ENCODE results near the gene PAQR3. TPM values are rescaled to one million over a fixed set of nuclear protein-coding genes. Genes with fewer than 3 reads are reported as not detected.

Gene PAQR3
- total and polyA plus RNA-seq, 2 experiments from 2014 or later: 15.9 to 36.3 TPM

DNA sequence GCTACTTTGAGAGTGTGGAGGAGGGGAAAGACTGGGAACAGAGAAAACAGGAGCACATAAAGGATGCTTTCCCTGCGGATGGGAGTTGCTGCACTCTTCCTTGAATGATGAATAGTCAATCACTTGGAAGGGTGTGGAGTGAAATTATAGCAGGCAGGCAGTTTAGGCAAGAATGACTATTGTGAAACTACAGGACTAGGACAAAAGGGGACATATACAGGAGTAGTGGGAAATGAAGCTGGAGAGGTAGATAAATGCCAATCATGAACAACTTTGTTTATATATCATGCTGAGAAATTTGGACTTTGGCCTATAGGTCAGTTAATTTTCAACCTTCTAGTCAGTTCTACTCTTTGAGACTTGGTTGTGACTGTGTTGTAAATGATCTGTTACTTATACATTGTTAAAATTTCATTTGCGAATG, 76.9 kb downstream of the PAQR3 start:
- TF ChIP-seq POLR2AphosphoS5 (IDR thresholded peaks at IDR 0.05; ENCODE audit: low read depth) (no peak), ZNF331 (CRISPR knock-in tag; IDR thresholded peaks at IDR 0.05; ENCODE audit: low read depth) (no peak), CREB1 (CRISPR knock-in tag; IDR thresholded peaks at IDR 0.05; ENCODE audit: low read depth) (no peak), ZNF114 (CRISPR knock-in tag; IDR thresholded peaks at IDR 0.05) (no peak), EZH2 (IDR thresholded peaks at IDR 0.05; ENCODE audit: low read depth, unreplicated experiment) (no peak), ZNF462 (CRISPR knock-in tag; IDR thresholded peaks at IDR 0.05) (no peak), JUNB (IDR thresholded peaks at IDR 0.05; ENCODE audit: unreplicated experiment) (no peak), CTCF (conservative IDR thresholded peaks at IDR 0.05; ENCODE audit: low read depth in 2 of 2) (no peak), REST (IDR thresholded peaks at IDR 0.05; ENCODE audit: unreplicated experiment) (no peak), NANOG (IDR thresholded peaks at IDR 0.05; ENCODE audit: borderline replicate concordance) (no peak), EZH2phosphoT487 (IDR thresholded peaks at IDR 0.05; ENCODE audit: unreplicated experiment) (no peak), ETS1 (IDR thresholded peaks at IDR 0.05) (no peak), STAT1 (IDR thresholded peaks at IDR 0.05; ENCODE audit: unreplicated experiment) (no peak)
- Histone ChIP-seq H2AFZ (no peak overlapping the region), H3K4me2 (no peak overlapping the region), H3K9me2 (ENCODE audit: insufficient read depth) (no peaks in the 10 kb centered on the region), H4K20me1 (replicated peaks; ENCODE audit: insufficient read depth) (no peaks in the 10 kb centered on the region), H3K4me3 (no peak overlapping the region), H3K4me1 (ENCODE audit: insufficient read depth) (no peaks in the 10 kb centered on the region), H3K79me2 (replicated peaks; ENCODE audit: insufficient read depth) (no peaks in the 10 kb centered on the region), H3K27ac (ENCODE audit: low read depth) (no peak overlapping the region), H3K27me3 (ENCODE audit: insufficient read depth) (no peaks in the 10 kb centered on the region), H3K36me3 (ENCODE audit: insufficient read depth) (peaks cover under 1% of the 10 kb centered on the region; the same call in 1 of the 2 replicates), H3F3A (replicated peaks; ENCODE audit: low read depth) (no peaks in the 10 kb centered on the region)
- ATAC-seq (no peak), DNase-seq (ENCODE audit: low spot score) (no peak)
- no peaks in the 10 kb centered on the region for H3K4me1 Mint-ChIP-seq
- H3K27me3 Mint-ChIP-seq (ENCODE audit: insufficient read depth, low read depth, poor library complexity): no peaks in the 10 kb centered on the region
- H3K9me3 Mint-ChIP-seq: no peaks in the 10 kb centered on the region
- H3K4me3 Mint-ChIP-seq: no peak overlapping the region
- no peaks in the 10 kb centered on the region; the same call in 2 of the 3 replicates for H3K36me3 Mint-ChIP-seq (ENCODE audit: low read depth)
- H3K27ac Mint-ChIP-seq: no peak overlapping the region

Data from GM23338 (cell line).